GM15510 (cell line): Measurements from ENCODE around the gene SPINK14.

Source experiments
- POLR2A ChIP-seq: IDR thresholded peaks from 3 replicates; pipeline ENCODE4 v1.6.1; 2011; ENCODE audit warnings: borderline replicate concordance; ENCODE audit not compliant: insufficient read length; ENCODE audit errors: extremely low read depth

The SPINK14 gene

DNA sequence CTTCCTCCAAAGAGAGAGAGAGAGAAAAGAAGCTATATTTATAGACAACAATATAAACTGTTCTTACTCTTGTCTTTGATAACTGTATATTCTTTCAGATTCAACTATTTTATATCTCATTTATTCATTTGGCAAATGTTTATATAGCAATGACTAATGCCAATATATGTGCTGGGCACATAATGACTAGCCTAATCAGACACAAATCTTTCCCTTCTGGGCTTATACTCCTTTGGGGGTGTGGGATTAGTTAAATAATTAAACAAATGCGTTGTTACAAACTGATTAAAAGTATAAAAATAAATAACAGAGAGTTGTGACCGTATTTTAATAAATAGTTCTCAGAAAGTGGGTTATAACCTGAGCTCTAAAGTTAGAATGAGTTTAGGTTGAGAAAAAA lies 4.0 kb downstream of the SPINK14 start:
- TF ChIP-seq POLR2A: no peak

- no peak for TF ChIP-seq POLR2A
Observed at GRCh38 chr5:148176480-148176879, 8.1 kb downstream of the SPINK14 start.

DNA sequence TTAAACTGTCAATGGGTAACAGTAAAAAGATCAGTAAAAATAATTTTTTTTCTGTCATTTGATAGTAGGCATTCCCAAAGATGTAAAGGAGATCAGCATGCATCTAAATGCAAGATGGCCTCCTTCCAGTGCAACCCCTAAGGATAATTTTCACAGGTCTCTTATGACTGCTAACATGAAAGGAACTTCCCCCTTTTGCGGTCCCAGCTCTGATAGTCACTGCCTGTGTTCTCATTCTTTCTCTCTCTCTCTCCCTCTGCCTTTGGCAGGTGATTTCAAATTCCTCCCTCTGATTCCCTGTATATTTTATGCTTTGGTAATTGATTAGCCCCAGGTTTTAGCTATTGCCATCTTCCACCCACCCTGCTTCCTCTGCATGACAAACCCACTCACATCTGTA lies 8.9 kb downstream of the SPINK14 start:
- no peak for TF ChIP-seq POLR2A

- no peak for TF ChIP-seq POLR2A
Observed at GRCh38 chr5:148179234-148179824, 11.0 kb downstream of the SPINK14 start.

- no peak for TF ChIP-seq POLR2A
Observed at GRCh38 chr5:148186248-148187003, 18.1 kb downstream of the SPINK14 start.

DNA sequence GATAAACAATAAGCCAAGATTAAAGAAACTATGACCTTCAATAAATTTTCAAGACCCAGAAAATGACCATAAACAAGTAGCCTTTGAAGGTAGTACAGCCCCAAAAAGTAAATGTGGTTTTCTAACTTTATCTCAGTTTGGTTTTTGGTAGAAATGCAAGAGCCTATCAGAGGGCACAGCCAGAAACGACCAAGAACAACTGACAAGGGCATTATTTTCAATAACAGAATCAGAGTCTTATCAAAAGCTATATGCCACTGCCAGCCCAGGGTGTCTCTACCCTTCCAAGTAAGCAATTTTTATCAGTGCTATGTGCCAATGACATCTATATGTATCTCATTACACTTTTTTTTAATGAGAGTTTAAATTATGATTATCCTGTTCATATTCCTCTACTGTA lies 22.7 kb downstream of the SPINK14 start:
- TF ChIP-seq POLR2A: no peak

DNA sequence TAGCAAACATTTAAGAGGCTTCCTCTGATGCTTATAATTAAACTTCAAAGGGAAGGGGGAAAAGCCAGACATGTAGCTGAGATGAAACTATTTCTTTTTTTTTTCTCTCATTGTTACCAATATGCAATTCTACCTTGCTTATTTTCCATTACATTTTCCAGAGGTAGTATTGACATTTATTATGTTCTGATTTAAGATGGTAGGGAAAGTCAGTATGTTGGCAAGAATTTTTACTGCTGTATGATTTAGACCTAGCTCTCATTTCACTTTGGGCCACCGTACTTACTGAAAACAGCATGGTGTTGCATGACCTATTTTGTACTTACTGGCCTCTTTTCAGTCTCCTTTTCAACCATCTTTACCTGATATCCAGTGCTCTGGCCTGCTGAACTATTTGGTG lies 24.9 kb downstream of the SPINK14 start:
- no peak for TF ChIP-seq POLR2A

DNA sequence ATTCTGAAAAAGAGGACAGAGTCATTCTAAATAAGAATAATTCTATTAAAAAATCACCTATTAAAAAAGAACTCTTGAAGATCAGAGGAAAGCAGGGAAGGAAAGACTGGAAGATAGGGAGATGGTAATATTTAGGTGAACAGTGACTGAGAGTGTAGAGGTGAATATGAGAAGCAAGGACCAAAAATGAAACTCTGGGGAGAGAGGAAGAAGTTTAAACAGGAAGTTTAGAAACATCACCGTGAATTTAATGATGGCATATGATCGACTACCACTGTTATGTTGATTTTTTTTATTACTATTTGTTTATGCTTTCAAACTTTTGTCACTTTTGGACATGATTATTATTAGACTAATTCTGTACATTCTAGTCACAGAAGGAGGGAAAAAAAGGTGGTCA lies 32.8 kb downstream of the SPINK14 start:
- no peak for TF ChIP-seq POLR2A

DNA sequence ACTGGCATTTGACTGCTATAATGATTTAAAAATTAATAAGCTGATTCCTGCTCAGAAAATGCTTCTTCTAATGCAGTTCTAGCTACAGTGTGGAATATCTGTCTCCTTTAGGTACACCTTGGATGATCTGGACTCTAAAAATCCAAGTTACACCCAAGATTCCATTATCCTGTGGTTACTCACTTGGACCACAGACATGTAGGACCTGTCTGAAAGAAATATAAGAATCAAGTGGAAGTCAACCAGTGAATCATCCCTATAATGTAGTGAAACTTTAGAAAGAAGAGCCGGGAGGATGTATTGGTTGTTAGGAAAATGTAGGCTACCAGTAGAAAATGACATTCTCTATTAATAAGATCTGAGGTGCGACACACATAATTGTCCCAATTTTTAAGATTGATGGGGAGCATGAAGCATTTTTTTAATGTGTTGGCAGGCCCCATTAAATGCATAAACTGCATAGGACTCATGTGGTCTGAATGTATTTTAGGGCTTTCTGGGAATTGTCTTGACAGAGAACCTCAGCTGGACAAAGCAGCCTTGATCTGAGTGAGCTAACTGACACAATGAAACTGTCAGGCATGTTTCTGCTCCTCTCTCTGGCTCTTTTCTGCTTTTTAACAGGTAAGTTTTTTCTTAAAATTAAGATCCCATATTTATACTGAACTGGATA lies 34.3 kb downstream of the SPINK14 start, which contains the start of gene SPINK6:
TSS of gene SPINK6 (plus strand) at position 512 of the 673 bp plus-strand sequence. CDS start at position 567, 55 bp downstream.
- no peak for TF ChIP-seq POLR2A

DNA sequence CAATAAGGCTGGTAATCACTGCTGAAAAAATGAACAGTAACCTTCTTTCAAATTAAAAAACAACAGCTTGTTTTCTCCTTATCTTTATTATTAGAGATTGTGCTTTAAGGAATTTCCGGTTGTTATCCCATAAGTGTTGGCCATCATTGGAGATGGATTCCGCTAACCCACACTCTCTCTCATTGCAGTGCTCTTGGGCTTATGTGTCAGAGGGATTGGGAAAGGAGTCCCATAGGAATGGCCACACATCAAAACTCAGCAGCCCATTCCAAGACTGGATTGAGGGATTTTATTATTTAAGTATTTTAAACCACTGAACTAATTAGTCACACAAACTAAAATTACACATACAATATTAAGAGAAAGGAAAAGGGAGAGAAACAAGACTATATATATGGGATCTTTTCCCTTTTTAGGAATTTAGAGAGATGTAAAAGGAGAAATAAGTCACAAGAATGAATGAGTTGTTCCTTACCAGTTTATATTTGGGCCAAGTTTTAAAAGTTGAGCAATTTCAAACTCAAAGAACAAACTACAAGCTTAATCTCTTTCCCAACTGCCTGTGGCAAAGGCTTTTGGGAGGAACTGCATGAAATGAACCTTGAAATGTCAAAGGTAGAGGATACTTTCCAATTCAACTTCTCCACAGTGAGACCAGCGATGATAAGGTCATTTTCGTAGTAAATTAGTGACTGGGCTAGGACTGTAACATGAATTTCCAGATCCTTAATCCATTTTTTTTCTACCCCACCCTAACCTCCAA lies 36.9 kb downstream of the SPINK14 start:
- no peak for TF ChIP-seq POLR2A

- no peak for TF ChIP-seq POLR2A
Observed at GRCh38 chr5:148205865-148206264, 37.5 kb downstream of the SPINK14 start.

GRCh38 chr5:148206620-148207019 lies 38.3 kb downstream of the SPINK14 start:
- no peak for TF ChIP-seq POLR2A

- no peak for TF ChIP-seq POLR2A
Observed at GRCh38 chr5:148208226-148208625, 39.9 kb downstream of the SPINK14 start.

- TF ChIP-seq POLR2A: no peak
Observed at GRCh38 chr5:148209151-148209770, 40.9 kb downstream of the SPINK14 start.
